GM21717 (cell line): Measurements from ENCODE around the gene RPL28.

Source experiments
- ATAC-seq: cut with Tn5 transposase; IDR thresholded peaks from one replicate; pipeline ENCODE4 v1.9.1; 2021; ENCODE audit warnings: mild to moderate bottlenecking, moderate library complexity; ENCODE audit not compliant: unreplicated experiment

The RPL28 gene

DNA sequence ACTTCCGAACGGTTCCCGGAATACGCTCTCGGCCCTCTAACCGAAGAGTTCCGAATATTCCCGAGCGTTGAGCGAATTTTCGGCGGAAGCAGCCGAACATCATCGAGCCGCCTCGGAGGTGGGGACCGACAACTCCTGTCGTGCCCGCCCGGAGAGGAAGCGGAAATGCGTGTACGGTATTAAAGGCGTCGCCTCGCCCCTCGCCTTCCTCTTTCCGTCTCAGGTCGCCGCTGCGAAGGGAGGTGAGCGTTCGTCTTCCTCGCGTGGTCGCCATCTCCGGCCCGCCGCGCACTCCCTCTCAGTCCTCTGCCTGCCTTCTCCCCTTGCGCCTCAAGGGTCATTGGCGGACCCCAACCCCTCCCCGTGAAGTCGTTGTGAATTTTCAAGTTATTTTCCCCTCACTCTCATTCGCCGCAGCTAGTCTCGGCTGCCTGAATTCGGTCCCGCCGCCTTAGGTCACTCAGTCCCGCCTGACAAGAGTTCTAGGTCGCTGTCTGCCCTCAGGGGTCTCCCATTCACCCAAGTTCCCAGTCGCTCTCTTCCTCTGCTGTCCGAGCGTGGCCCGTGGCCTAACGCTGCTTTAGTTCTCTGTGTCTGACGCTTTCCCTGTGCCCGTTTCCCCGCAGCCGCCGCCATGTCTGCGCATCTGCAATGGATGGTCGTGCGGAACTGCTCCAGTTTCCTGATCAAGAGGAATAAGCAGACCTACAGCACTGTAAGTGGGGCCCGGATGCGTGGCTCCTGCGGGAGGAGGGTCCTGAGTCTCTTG is at the start of gene RPL28:
RPL28 (plus strand) TSS at position 209 of the 769 bp plus-strand sequence; CDS start at position 635, 426 bp downstream.
- ATAC-seq: peak; percentile 39

DNA sequence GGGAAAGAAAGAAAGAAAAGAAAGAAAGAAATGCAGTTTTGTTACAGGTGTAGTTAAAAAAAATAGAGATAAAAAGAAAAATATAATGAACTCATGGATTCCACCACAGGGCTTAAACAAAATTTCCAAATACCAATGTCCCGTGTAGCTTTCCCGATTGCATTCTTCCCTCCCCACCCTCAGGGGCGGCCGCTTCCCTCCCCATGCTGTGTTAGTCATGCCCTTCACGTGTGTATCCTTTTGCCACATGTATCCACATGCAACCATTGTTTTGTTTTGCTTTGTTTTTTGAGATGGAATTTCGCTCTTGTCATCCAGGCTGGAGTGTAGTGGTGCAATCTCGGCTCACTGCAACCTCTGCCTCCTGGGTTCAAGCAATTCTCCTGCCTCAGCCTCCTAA is 49.6 kb upstream of the RPL28 start:
- no peak for ATAC-seq

DNA sequence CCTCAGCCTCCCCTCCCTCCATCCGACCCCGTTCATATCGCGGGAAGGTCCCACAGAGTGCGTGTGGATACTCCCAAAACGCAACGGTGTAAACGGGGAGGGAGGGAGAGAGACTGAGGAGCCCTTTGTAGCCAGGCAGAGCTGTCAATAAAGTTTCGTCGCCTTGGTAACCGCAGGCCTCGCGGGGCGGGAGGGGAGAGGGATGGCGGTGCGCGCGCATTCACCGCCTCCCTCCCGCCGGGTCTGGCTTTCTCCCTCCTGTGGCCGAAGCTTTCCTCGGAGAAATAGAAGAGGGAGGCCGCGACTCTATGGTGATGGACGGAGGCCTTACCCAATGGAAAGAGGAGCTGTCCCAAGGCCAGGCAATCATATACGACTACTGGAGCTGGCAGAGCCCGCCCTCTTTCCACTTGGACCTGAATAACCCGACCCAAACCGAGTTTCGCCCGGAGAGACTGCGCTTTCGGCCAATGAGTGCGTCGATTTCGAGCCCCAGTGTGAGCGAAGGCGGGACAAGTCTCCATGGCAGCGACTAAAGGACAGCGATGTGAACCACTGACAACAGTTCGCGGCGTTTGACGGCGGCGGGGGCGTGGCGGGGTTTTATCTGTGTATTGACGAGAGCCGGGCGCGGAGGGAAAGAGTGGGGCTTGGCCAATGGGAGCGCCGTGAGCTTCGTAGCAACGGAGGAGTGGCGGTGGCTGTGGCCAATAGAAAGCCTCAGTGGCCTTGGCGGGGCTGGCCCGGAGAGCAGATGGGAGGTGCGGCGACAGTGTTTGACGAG is 46.4 kb upstream of the RPL28 start, which contains the start of gene KMT5C:
KMT5C (plus strand) TSS at position 772 of the 784 bp plus-strand sequence. CDS start 2,061 bp downstream, outside the sequence.
- peak; percentile 72 for ATAC-seq

DNA sequence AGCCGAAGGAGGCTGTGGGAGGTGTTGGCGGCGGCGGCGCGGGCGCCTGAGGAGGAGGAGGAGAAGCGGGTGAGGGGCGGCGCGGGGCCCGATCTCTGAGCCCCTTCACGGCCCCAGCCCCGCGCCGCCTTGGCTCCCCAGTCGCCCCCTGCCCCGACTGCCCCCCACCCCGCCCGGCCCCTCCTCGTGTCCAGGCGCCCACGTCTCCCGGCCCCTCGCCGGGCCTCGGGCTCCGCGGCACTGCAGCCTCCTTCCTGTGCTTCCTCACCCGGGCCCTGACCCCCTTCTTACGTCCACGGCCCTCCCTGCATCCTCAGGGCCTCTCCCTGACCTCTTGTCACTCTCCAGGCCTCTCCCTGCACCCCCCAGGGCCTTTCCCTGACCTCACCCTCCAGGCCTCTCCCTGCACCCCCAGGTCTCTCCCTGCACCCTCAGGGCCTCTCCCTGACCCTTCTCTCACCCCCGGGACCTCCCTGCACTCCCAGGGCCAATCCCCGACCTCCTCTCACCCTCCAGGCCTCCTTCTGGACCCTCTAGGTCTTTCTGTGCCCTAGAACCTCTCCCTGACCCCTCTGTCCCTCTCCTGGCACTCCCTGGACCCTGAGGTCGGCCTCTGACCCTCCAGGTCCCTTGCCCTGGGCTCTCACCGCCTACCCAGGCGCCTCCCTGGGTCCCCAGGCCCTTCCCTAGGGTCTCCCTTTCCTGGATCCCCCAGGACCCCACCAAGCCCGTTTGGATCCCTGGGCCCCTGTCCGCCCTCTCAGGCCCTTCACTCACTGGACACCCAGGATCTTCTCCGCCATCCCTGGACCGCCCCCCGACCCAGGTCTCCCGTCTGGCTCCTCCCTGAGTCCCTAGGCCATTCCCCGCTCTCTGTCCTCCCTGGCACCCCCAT is 45.6 kb upstream of the RPL28 start:
- no peak for ATAC-seq

DNA sequence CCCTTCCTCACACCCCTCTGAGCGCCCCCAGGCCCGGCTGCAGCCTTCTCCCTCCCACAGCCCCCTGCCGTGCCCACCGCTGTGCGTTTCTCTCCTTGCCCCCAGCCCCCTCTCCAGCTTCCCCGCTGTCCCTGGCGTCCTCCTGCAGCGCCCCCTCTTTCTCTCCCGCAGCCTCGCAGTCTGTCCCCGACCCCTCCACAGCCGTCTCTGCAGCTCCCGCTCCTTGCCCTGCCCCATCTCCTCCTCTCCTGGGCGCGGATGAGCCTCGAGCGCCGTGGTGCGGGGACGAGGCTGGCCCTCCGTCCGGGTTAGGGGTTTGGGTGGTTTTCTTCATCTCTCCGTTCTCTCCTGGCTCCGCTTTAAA is 45.0 kb upstream of the RPL28 start:
- no peak for ATAC-seq

- no peak for ATAC-seq
These were observed 44.6 kb upstream of the RPL28 start for GRCh38 chr19:55341171-55341588.

- ATAC-seq: no peak
These were observed 43.9 kb upstream of the RPL28 start for GRCh38 chr19:55341595-55342531.

- ATAC-seq: no peak
These were observed 41.3 kb upstream of the RPL28 start for GRCh38 chr19:55344444-55344843.

DNA sequence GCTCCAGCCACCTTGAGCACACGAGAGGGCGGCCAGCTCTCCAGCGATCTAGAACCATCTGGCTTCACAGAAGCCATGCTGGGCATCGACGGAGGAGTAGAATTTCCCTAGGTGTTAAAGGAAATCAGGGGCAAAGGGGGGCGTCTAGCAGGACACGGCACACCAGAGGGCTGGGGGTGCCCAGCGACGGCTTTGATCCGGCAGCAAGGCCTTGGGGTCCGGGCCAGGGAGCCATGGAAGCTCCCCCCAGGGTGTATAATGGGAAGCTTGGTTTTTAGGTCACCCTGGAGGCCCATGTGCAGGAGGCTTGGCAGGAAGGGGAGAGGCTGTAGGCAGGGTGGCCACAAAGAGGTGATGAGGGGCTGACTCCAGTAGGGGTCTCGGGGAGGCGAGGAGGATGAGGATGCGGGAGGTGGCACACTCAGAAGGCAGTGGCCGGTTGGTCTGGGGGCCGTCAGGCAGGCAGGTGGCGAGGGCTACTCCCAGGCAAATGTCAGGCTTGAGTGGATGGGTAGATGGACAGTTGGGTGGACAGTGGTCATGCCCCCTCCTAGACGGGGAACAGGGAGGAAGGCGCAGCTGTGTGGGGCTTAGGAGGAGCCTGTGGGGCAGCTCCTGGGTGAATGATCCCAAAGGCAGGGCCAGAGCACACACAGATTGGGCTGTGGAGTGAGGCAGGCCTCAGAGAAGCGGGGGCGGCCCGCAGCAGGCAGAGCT is 40.5 kb upstream of the RPL28 start:
- ATAC-seq: no peak

DNA sequence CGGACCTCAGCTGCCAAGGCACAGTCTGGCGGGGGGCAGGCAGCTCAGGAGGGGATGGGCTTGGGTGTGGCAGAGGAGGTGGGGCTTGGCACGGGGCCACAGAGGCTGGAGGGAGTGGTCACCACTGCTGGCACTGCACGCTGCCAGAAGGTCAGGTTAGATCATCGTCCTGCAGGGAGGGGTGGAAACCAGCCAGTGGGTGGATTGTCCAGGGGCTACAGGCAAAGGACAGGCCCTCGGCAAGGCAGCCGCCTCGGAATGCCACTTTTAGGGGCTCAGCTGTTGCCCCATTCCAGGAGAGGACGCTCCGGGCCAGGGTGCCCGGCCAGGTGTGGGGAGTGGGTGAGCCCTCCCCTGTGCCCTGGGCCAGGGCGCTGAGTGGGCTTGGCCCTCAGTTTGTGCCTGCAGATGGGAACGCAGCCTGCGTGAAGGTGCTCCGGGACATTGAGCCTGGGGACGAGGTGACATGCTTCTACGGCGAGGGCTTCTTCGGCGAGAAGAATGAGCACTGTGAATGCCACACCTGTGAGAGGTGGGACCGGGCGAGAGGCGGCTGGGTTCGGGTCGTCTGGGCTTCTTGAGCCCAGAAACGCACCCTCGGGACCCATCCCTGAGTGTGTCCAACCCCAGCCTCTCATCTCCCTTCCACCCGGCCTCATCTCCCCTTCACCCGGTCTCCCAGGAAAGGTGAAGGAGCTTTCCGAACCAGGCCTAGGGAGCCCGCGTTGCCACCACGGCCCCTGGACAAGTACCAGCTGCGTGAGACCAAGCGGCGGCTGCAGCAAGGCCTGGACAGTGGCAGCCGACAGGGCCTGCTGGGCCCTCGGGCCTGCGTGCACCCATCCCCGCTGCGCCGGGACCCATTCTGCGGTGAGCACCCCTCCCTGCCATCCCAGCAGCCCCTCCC is 39.7 kb upstream of the RPL28 start:
- ATAC-seq: no peak

- no peak for ATAC-seq
These were observed 38.8 kb upstream of the RPL28 start for GRCh38 chr19:55346725-55347441.

GRCh38 chr19:55347442-55348009 is 38.2 kb upstream of the RPL28 start:
- no peak for ATAC-seq

- no peak for ATAC-seq
These were observed 37.3 kb upstream of the RPL28 start for GRCh38 chr19:55348317-55349034.

DNA sequence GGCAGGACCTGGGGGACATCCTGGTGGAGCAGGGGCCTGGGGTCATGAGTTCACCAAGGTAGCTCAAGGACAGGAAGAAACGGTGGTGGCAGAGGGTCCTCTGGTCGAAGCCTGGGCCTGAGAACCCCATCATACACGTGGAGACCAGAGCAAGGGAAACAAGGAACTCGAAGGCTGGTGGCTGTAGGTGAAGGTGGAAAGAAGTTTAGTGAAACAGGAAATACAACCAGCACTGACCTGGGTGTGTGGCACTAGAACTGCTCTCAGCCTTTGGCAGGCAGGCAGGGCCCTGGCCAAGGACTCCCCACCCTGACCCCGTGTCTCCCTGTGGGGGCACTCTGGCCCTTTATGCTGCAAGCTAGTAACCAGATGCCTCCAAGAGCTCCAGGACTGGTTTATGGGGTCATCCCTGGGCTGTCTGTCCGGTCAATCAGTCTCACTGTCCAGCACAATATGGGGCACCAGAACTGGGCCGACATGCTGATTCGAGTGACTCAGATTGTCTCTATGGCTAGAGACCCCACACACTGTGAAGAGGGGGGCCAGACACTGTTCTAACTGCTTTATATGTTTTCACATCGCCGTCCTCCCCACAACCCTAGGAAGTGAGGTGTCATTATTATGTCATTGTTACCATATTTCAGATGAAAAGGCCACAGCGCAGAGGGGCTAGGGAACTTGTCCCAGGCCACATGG is 35.0 kb upstream of the RPL28 start:
- ATAC-seq: no peak

GRCh38 chr19:55352040-55352439 is 33.7 kb upstream of the RPL28 start:
- ATAC-seq: no peak

DNA sequence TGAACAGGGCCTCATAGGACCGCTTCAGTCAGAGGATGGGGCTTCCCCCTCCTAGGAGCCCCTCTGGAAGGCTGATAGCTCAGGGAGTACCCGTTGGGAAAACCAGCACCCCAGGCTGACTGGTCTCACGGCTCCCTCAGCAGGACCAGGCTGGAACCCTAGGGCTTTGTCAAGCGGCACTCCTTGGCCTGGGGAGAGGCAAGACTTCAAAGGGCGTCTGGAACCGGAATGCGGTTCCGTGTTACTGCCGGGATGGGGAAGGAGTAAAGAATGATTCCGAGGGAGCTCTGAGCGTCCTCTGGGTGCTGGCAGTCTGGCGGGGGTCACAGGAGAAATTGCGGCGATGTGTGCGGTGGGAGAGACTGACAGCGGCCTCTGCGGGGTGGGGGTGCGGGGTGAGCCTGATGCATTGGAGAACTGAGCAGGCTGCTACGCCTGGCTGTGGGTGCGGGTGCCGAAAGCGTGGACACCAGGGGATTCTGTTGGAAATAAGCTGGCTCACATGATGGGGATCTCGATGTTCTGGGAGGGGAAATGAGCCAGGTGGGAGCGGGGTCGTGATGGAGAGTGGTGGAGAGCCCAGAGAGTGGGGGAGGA is 33.1 kb upstream of the RPL28 start:
- no peak for ATAC-seq
